ENCODE results near the gene CCDC85C.

CCDC85C gene

DNA sequence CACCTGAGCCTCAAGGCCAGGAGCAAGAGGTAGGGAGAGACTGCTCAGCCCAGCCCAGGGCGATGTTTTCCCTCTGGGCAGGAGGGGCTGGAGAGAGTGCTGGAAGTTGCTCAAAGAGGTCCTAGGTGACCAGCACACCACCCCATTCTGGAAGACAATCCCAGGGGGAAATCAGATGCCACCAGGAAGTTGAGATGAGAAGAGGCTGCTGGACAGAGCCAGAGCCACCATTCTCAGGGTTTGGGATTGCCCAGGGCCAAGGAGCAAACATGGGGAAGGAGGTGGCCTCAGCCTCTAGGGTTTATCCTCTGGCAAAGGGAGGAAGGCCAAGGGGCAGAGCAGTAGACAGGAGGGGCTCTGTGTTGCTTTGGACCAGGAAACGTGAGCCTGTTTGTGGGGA is 11.6 kb downstream of the CCDC85C start:
- Mint-ChIP-seq H3K9me3 (no peaks in the 10 kb centered on the region), H3K4me1 (ENCODE audit: low read depth) (peaks cover 11% of the 10 kb centered on the region), H3K36me3 (ENCODE audit: low read depth) (no peaks in the 10 kb centered on the region), H3K27ac (no peak overlapping the region), H3K4me3 (no peak overlapping the region), H3K27me3 (no peaks in the 10 kb centered on the region)

DNA sequence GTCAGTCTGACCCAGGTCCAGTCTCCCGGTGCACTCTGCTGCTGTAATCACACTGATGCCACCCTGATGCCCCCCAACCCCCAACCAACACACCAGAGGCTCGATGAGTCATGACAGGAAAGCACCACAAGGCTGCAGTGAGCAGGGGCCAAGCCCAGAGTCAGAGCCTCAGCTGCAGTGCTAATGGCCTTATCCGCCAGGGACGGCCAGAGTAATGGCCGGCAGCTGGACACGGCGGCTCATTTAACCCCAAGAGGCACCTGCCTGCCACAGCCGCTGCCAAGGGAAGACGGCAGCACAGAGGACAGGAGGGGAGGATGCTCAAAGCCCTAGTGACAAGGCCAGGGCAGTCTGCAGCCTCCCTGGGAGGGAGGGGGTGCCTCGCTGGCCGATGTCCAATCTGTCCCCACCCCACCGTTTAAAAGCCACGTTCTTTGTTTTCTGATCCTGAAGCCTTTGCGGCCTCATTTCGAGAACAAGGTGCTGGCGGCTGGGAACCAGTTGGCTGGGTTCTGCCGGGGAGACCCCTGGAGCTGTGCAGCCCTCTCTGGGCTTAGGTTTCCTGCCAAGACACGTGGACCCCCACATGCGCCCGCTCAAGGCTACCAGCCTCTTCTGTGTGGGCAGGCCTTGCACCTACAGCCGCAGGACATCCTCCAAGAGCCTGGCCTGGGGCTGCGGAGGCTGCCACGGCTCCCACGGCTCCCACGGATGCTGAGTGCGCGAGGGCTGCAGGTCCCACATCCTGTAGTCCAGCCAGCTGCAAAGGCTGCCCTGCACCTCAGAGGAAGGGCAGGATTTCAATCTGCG is 13.1 kb downstream of the CCDC85C start:
- Mint-ChIP-seq H3K36me3 (ENCODE audit: low read depth) (no peaks in the 10 kb centered on the region), H3K4me3 (no peak overlapping the region), H3K27me3 (no peaks in the 10 kb centered on the region), H3K4me1 (ENCODE audit: low read depth) (peaks cover 11% of the 10 kb centered on the region), H3K9me3 (no peaks in the 10 kb centered on the region), H3K27ac (no peak overlapping the region)

DNA sequence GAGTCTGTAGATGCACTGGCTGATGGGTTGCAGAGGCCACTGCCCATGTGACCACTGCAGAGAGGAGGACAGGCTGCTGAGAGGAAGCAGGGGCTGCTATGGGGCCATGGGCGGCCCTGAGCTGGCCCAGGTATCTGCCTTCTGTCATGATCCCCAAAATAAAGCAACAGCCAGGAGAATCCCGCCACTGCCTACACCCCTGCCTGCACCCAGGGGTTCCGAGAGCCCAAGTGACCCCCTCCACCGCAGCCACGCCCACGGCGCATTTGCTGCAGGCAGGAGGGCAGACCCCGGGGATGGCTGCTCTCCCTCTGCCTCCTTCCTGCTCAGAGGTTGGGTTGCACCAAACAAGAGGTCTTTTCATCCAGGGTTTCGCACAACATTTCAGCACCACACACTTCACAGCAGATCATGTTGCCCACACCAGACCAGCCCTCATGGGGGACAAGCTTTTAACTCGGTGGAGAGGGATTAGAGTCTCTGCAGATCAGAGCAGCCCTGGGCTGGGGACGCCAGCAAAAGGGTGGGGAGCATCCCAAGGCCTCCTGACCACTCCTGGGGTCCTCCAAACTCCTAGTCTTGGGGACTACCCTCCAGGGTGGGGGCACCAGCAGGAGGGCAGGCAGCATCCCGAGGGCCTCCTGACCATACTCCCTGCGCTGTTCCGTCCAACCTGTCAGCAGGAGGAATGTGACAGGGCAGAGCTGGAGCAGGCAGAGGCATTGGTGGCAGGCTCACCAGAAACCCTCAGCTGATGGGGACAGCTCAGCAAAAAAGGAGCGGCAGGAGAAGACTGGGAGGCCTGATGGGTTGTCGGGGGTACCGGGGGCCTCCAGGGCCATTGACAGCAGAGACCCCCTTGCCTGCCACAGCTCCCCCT is 14.1 kb downstream of the CCDC85C start:
- Mint-ChIP-seq H3K27ac (no peak overlapping the region), H3K4me3 (no peak overlapping the region), H3K9me3 (no peaks in the 10 kb centered on the region), H3K36me3 (ENCODE audit: low read depth) (no peaks in the 10 kb centered on the region), H3K27me3 (no peaks in the 10 kb centered on the region), H3K4me1 (ENCODE audit: low read depth) (peaks cover 4% of the 10 kb centered on the region)

DNA sequence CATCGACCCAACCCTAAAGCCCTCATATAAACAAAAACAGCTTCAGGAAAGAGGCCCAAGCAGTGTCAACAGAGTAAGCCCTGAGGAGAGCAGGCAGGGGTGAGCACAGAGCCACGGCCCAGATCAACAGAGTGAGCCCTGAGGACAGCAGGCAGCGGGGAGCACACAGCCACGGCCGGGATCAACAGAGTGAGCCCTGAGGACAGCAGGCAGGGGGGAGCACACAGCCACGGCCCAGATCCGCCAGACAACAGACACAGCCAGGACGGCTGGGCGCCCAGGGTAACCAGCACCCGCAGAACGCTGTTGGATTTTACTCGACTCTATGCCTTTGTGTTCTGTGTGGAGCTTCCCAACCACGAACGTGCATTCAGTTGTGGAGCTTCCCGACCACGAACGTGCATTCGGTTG is 15.0 kb downstream of the CCDC85C start:
- Mint-ChIP-seq H3K27me3 (no peaks in the 10 kb centered on the region), H3K4me3 (no peak overlapping the region), H3K4me1 (ENCODE audit: low read depth) (no peaks in the 10 kb centered on the region), H3K36me3 (ENCODE audit: low read depth) (no peaks in the 10 kb centered on the region), H3K9me3 (no peaks in the 10 kb centered on the region), H3K27ac (no peak overlapping the region)

DNA sequence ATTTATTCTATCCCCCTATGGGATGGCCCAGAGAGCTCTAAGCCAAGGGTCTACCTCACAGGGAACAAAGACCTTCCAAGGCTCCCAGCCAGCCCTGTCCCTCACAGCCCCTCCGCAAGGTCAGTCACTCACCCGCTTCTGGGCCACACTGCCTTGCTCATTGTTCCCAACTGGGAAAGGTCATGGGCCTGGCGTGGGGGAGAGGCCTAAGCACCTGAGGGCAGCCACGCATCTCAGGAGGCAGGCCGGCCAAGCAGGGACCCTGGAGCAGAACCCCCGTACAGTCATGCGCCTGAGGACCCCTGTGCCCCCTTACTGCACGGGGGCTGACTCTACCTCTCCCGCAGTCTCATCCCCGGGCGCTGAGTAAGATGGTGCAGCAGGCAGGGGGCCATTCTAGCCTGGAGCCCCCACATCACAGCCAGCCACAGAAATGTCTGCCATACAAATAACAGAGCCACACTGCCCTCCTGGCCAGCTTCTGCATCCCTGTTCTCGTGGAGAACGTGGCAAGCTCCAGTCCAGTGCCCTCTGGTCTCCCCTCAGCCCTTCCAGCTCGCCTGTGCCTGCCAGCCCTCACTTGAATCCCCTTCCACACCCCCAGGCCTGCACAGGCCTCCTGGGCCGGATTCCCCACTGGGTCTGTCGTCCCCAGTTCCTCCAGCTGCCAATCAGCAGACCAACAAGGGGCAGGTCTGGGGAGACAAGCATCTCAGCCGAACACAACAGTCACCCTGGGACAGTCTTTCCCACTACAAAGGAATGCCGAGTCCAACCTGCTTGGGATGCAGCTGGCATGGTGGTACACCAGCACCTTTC is 16.3 kb downstream of the CCDC85C start:
- Mint-ChIP-seq H3K36me3 (ENCODE audit: low read depth) (no peaks in the 10 kb centered on the region), H3K27ac (no peak overlapping the region), H3K4me1 (ENCODE audit: low read depth) (no peaks in the 10 kb centered on the region), H3K4me3 (no peak overlapping the region), H3K27me3 (no peaks in the 10 kb centered on the region), H3K9me3 (no peaks in the 10 kb centered on the region)

DNA sequence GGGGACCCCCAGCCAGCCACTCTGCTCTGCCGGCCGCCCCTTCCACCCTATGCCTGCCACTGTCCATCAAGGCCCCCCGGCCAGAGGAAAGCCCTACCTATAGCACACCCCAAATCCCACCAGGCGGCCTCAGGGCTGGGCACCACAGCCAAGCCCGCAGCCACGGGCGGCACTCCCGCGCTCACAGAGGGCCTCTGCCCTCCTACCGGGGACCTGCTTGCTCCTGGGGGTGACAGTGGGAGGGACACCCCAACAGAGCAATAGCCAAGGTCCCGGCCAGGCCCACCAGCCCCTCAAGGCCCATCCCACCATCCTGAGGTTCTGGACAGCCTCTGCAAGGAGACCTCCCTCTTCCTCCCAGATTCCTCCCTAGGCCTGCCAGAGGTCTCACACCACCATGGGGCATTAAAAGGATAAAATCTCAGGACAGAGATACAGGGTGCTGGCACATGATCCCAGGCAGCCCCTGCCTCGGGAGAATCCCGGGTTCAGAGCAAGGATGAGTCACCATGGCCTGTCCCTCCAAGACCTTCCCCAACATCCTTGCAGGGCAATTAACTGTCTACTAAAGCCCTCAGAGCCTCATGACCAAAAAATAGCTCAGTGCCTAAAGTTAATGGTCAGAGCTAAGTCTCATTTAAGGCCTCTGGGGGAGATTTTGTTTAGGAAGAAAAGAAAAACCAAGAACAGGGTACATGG is 17.1 kb downstream of the CCDC85C start:
- no peaks in the 10 kb centered on the region for H3K4me1 Mint-ChIP-seq (ENCODE audit: low read depth)
- H3K27ac Mint-ChIP-seq: no peak overlapping the region
- H3K27me3 Mint-ChIP-seq: no peaks in the 10 kb centered on the region
- no peaks in the 10 kb centered on the region for H3K36me3 Mint-ChIP-seq (ENCODE audit: low read depth)
- no peaks in the 10 kb centered on the region for H3K9me3 Mint-ChIP-seq
- H3K4me3 Mint-ChIP-seq: no peak overlapping the region

DNA sequence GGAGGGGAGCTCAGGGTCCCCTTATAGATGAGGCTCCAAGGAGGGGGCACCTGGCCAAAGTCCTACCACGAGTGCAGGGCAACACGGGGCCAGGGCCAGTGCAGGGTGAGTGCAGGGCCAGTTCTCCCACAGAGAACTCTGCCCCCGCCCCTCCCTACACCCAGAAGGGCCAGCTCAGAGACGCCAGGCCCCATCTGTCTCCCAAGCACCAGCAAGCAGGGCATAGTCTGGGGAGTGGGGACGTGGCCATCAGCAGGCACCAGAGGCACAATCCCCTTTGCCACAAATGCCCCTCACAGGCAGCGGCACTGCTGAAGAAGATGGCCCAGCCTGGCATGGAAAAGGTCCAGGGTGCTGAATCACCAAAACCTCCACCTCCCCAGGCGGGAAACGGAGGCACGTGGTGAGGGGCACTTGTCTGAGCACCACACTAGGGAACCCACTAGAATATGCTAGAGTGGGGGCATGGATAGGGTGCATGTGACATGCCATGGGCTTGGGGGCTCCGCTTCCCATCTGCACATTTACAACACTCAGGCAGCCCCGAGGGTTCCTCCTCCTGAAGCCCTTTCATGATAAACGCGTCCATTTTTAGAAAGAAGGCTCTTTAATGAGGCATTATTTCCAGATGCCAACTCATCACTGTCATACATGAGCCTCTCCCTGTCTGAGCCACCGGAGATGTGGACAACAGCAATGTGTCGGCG is 17.8 kb downstream of the CCDC85C start:
- H3K4me1 Mint-ChIP-seq (ENCODE audit: low read depth): no peaks in the 10 kb centered on the region
- H3K27ac Mint-ChIP-seq: no peak overlapping the region
- H3K27me3 Mint-ChIP-seq: no peaks in the 10 kb centered on the region
- no peak overlapping the region for H3K4me3 Mint-ChIP-seq
- H3K36me3 Mint-ChIP-seq (ENCODE audit: low read depth): no peaks in the 10 kb centered on the region
- H3K9me3 Mint-ChIP-seq: no peaks in the 10 kb centered on the region

DNA sequence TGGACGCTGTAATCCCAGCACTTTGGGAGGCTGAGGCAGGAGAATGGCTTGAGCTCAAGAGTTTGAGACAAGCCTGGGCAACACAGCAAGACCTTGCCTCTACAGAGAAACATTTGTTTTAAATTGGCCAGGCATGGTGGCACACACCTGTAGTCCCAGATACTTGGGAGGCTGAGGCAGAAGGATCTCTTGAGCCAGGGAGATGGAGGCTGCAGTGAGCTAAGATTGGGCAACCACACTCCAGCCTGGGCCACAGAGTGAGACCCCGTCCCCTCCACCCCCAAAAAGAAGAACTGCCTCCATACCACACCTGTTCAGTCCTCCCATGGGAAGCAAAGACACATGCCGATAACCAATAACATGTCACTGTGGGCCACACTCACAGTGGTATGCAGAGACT is 19.2 kb downstream of the CCDC85C start:
- no peaks in the 10 kb centered on the region for H3K36me3 Mint-ChIP-seq (ENCODE audit: low read depth)
- H3K27ac Mint-ChIP-seq: no peak overlapping the region
- H3K4me1 Mint-ChIP-seq (ENCODE audit: low read depth): no peaks in the 10 kb centered on the region
- no peaks in the 10 kb centered on the region for H3K27me3 Mint-ChIP-seq
- no peak overlapping the region for H3K4me3 Mint-ChIP-seq
- H3K9me3 Mint-ChIP-seq: no peaks in the 10 kb centered on the region

DNA sequence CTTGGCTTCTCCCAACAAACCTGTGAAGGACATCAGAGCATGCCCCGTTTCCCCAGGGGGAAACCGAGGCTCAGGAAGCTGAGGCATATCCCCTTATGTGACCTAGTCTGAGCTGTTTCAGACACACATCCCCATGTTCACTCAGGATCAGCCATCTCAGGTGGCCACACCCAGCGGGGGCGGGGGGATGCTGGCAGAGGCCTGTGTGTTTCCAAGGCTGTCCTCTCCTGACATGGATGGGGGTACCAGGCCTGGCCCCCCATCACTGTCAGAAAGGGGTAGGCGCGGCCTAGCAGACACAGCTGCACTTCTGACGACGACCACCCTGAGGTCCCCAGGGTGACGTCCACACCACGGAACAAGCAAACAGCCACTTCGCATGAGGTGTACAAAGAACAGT is 22.1 kb downstream of the CCDC85C start:
- Mint-ChIP-seq H3K36me3 (ENCODE audit: low read depth) (no peaks in the 10 kb centered on the region), H3K4me3 (no peak overlapping the region), H3K27ac (no peak overlapping the region), H3K9me3 (no peaks in the 10 kb centered on the region), H3K27me3 (no peaks in the 10 kb centered on the region), H3K4me1 (ENCODE audit: low read depth) (no peaks in the 10 kb centered on the region)

DNA sequence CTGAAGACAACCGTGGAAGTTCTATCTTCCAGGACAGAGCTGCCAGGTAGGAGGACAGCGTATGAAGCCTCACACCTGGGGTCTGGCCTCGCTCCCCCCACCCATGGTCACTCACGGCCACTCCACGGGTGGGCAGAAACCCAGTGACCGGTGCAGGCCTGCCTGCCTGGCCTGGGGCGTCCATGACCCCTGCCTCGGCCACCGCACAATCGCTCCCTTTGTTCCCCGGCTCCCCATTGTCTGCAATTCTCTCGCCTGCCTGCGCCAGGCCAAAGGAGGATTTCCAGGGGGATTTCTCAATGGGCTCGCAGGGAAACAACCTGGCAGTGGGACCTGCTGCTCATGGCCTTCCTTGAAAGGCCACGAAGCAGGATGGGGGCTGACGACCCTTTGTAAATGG is 22.6 kb downstream of the CCDC85C start:
- no peaks in the 10 kb centered on the region for H3K9me3 Mint-ChIP-seq
- no peaks in the 10 kb centered on the region for H3K4me1 Mint-ChIP-seq (ENCODE audit: low read depth)
- no peaks in the 10 kb centered on the region for H3K27me3 Mint-ChIP-seq
- H3K27ac Mint-ChIP-seq: no peak overlapping the region
- H3K4me3 Mint-ChIP-seq: no peak overlapping the region
- no peaks in the 10 kb centered on the region for H3K36me3 Mint-ChIP-seq (ENCODE audit: low read depth)

DNA sequence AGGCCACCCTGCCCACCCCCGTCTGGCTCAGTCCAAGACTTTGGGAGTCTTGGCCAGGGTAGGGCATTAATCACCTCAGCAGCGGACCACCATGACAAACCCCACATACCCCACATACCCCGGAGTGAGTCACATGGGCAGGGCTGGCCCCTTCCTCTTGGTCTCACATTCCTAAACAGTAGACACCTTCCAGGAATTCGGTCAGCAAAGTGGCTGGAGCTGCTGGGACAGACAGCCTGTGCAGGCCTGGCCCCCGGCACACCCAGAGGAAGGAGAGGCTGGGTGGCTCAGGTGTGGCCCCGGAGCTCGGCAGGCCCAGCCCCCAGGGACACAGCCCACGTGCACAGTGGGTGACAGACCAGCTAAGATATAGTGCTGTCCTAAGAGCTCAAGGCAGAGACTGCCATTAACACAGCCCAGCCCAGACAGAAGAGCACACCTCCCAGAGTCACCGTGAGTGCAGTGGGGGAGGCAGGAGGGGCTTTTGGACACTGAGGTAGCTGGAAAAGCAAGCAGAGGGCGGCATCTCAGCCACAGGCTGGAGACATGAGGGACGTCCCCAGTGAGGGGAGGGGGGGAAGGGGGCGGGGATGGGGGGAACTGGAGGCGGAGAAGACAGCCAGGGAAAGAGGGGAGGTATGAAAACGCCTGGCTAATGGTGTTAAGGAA is 24.0 kb downstream of the CCDC85C start:
- Mint-ChIP-seq H3K9me3 (no peaks in the 10 kb centered on the region), H3K27ac (no peak overlapping the region), H3K4me3 (no peak overlapping the region), H3K36me3 (ENCODE audit: low read depth) (no peaks in the 10 kb centered on the region), H3K27me3 (no peaks in the 10 kb centered on the region), H3K4me1 (ENCODE audit: low read depth) (peaks cover 4% of the 10 kb centered on the region)

DNA sequence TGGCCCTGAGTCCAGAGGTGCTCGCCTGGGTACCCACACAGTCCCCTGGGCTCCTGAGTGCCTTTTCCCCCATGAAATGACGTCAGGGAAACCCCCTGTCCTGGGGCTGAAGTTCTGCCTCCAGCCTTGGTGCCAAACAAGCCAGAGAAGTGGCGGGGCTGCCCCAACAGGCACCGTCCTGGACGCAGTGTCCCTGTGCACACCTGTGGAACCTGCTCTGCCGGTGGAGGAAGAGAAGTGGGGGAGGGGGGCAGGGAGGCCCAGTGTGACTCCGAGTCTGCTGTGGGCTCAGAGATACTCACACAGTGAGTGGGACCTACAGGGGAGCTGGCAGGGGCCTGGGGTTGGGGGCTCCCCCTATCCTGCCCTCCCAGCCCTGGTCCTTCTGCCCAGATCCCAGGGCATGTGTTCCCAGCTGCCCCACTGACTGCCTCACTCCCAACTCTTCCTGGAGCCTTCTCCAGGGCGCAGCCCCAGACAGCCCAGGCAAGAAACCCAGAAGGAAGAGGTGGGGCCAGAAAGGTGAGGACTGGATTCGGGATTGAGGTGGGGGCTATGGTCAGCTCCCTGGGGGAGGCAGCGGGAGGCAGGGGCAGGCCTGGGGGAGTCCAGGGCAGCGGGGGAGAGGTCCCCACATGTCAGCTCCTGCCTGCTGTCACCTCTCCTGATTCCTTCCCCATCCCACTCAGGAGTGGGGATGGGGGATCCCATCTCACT is 24.7 kb downstream of the CCDC85C start:
- H3K4me3 Mint-ChIP-seq: no peak overlapping the region
- H3K27ac Mint-ChIP-seq: no peak overlapping the region
- no peaks in the 10 kb centered on the region for H3K36me3 Mint-ChIP-seq (ENCODE audit: low read depth)
- H3K9me3 Mint-ChIP-seq: no peaks in the 10 kb centered on the region
- no peaks in the 10 kb centered on the region for H3K27me3 Mint-ChIP-seq
- H3K4me1 Mint-ChIP-seq (ENCODE audit: low read depth): peaks cover 4% of the 10 kb centered on the region

DNA sequence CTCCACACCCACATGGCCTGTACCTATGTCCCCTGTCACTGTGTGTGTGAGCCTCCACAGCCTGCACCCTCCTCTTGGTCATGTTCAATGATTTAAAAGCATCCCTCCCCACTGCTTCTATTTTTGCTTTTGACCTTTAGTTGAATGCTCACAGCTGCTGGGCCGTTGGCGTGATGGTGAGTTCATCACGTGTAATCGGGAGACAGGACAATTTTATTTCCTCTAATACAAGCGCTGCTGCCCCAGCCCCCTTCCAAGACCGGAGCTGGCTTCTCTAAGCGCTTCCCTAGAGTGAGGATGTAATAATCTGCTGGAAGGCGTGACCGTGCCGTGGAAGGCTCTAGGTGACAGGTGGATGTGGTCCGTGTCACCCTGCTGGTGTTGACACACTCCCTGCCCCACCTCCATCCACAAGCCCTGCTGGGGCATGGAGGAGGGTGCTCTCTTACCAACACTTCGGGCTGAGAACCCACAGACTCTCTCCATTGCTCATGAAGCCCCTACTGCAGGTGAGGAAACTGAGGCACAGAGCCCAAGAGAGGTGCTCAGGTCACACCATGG is 25.4 kb downstream of the CCDC85C start:
- Mint-ChIP-seq H3K4me1 (ENCODE audit: low read depth) (peaks cover 4% of the 10 kb centered on the region), H3K36me3 (ENCODE audit: low read depth) (no peaks in the 10 kb centered on the region), H3K27ac (no peak overlapping the region), H3K4me3 (no peak overlapping the region), H3K27me3 (no peaks in the 10 kb centered on the region), H3K9me3 (no peaks in the 10 kb centered on the region)
